Keratinocyte (primary cell): ENCODE results near the gene ABAT. TPM values are rescaled to one million over a fixed set of nuclear protein-coding genes. Genes with fewer than 3 reads are reported as not detected.

Experiments
- DNase-seq: peaks from one replicate; pipeline ENCODE4 v3.0.0-alpha.2; 2011; ENCODE audit warnings: low read depth, missing footprints, low spot score
- FAIRE-seq: peaks from 2 replicates; lab custom pipeline; 2011; peaks lifted over from hg19 to GRCh38; lab: Jason Lieb, UNC
- H2AFZ ChIP-seq: 2 replicates; pipeline ENCODE4 v1.6.0; 2012; ENCODE audit warnings: low read length, control low read depth, inconsistent platforms; ENCODE audit not compliant: control insufficient read depth
- H3K27ac ChIP-seq: 2 replicates; pipeline ENCODE4 v1.5.1; 2011; ENCODE audit warnings: low read length; ENCODE audit not compliant: control insufficient read depth, insufficient read depth
- H3K27me3 ChIP-seq: 3 replicates; pipeline ENCODE4 v1.6.0; 2011; ENCODE audit warnings: low read length; ENCODE audit not compliant: control insufficient read depth, insufficient read depth; ENCODE audit errors: extremely low read depth
- H3K36me3 ChIP-seq, 2 experiments: 2 replicates in 1 of 2; 3 replicates in 1 of 2; pipeline ENCODE4 v1.5.1; 2011; ENCODE audit warnings: low read length in 2 of 2, mild to moderate bottlenecking in 1 of 2; ENCODE audit not compliant: control insufficient read depth in 2 of 2, insufficient read depth in 2 of 2; ENCODE audit errors: extremely low read depth in 1 of 2
- H3K4me1 ChIP-seq: 3 replicates; pipeline ENCODE4 v1.5.1; 2011; ENCODE audit warnings: low read length; ENCODE audit not compliant: control insufficient read depth, insufficient read depth; ENCODE audit errors: extremely low read depth
- H3K4me2 ChIP-seq: 3 replicates; pipeline ENCODE4 v1.6.0; 2011; ENCODE audit warnings: low read depth, low read length; ENCODE audit not compliant: control insufficient read depth, insufficient read depth; ENCODE audit errors: extremely low read depth
- H3K4me3 ChIP-seq, 3 experiments: fragments of 200-600 bp in 1 of 3; sonication (generic) in 1 of 3; 2 replicates in 2 of 3; 3 replicates in 1 of 3; pipeline ENCODE4 v1.5.1; 2011 to 2016; ENCODE audit warnings: low read length in 3 of 3, mild to moderate bottlenecking in 3 of 3, control low read depth in 2 of 3, inconsistent platforms in 1 of 3, low read depth in 1 of 3, mixed read lengths in 1 of 3, mixed run types in 1 of 3, moderate library complexity in 1 of 3; ENCODE audit not compliant: control insufficient read depth in 2 of 3, insufficient read depth in 2 of 3; ENCODE audit errors: extremely low read depth in 1 of 3
- H3K79me2 ChIP-seq: 2 replicates; pipeline ENCODE4 v1.6.0; 2012; ENCODE audit warnings: low read length; ENCODE audit not compliant: control insufficient read depth, insufficient read depth
- H3K9ac ChIP-seq: 3 replicates; pipeline ENCODE4 v1.6.0; 2011; ENCODE audit warnings: low read length; ENCODE audit not compliant: control insufficient read depth, insufficient read depth; ENCODE audit errors: extremely low read depth
- H3K9me1 ChIP-seq: 3 replicates; pipeline ENCODE4 v1.6.0; 2011; ENCODE audit warnings: low read length; ENCODE audit not compliant: control insufficient read depth, insufficient read depth; ENCODE audit errors: extremely low read depth
- H3K9me3 ChIP-seq: 2 replicates; pipeline ENCODE4 v1.5.1; 2012; ENCODE audit warnings: low read depth, low read length; ENCODE audit not compliant: control insufficient read depth
- H4K20me1 ChIP-seq: 3 replicates; pipeline ENCODE4 v1.6.0; 2011; ENCODE audit warnings: low read length; ENCODE audit not compliant: control insufficient read depth, insufficient read depth; ENCODE audit errors: extremely low read depth
- CTCF ChIP-seq, 3 experiments: IDR thresholded peaks in 1 of 3; conservative IDR thresholded peaks in 1 of 3; optimal IDR thresholded peaks in 1 of 3; 2 replicates in 2 of 3; 3 replicates in 1 of 3; pipeline versions ENCODE3 to v1.5.1; 2011; ENCODE audit warnings: low read length in 3 of 3, mild to moderate bottlenecking in 3 of 3, moderate library complexity in 2 of 3, control low read depth in 1 of 3, inconsistent platforms in 1 of 3; ENCODE audit not compliant: insufficient read depth in 2 of 3; ENCODE audit errors: extremely low read depth in 1 of 3
- EZH2 ChIP-seq: IDR thresholded peaks from one replicate; pipeline ENCODE4 v1.6.1; 2012; ENCODE audit warnings: inconsistent platforms, mild to moderate bottlenecking, low read length, moderate library complexity
- dilution Hi-C: fragments of 300-500 bp; cut with MboI; formaldehyde crosslinking; loops from one replicate; pipeline ENCODE4 v1.7.0; 2020; ENCODE audit warnings: low sequenced_read_pairs; ENCODE audit not compliant: extremely low pct_ligation_motif_present
- polyA plus RNA-seq, 5 experiments: library from polyadenylated mRNA; depleted of rRNA in 3 of 5; stranded (reverse) in 3 of 5; stranded (forward) in 1 of 5; unstranded in 1 of 5; fragments of >200 nt; gene quantifications; 1 replicate in 1 of 5; 2 replicates in 3 of 5; 3 replicates in 1 of 5; pipeline versions ENCODE4 v1.2.1 to v1.2.3, GENCODE V29; 2011 to 2012; ENCODE audit warnings: missing spikeins in 2 of 5, low read depth in 1 of 5, low replicate concordance in 1 of 5

ABAT gene
- polyA plus RNA-seq, 1 donor (not counting 4 experiments of a cell fraction or from before 2014, with no cell fraction given), result 13.7 TPM

- DNase-seq (no peak), FAIRE-seq (no peak)
- Histone ChIP-seq H3K4me1 (peaks cover 48% of the 10 kb centered on the region), H3K9me3 (no peaks in the 10 kb centered on the region), H3K27me3 (no peaks in the 10 kb centered on the region), H4K20me1 (no peaks in the 10 kb centered on the region), H3K79me2 (no peaks in the 10 kb centered on the region), H3K4me2 (peak overlapping the region; percentile 88), H2AFZ (no peak overlapping the region), H3K9ac (peak overlapping the region; percentile 70), H3K27ac (no peak overlapping the region), H3K4me3 (peak overlapping the region; percentile 73 to 81 (median 79)), H3K36me3 (no peaks in the 10 kb centered on the region), H3K9me1 (peaks cover 2% of the 10 kb centered on the region)
- TF ChIP-seq EZH2 (no peak), CTCF (optimal IDR thresholded peaks at IDR 0.05 in 1 of 3, IDR thresholded peaks at IDR 0.05 in 1 of 3, conservative IDR thresholded peaks at IDR 0.05 in 1 of 3; ENCODE audit: extremely low read depth in 1 of 3, insufficient read depth in 2 of 3, low read length in 3 of 3) (no peak)
- dilution Hi-C loops, result no loop called here
These were observed 1.1 kb downstream of the ABAT start for GRCh38 chr16:8675183-8676159.

GRCh38 chr16:8676160-8676547 lies 1.7 kb downstream of the ABAT start:
- TF ChIP-seq EZH2 (no peak), CTCF (optimal IDR thresholded peaks at IDR 0.05 in 1 of 3, IDR thresholded peaks at IDR 0.05 in 1 of 3, conservative IDR thresholded peaks at IDR 0.05 in 1 of 3; ENCODE audit: extremely low read depth in 1 of 3, insufficient read depth in 2 of 3, low read length in 3 of 3) (no peak)
- no peaks in the 10 kb centered on the region for H4K20me1 ChIP-seq
- no peaks in the 10 kb centered on the region for H3K79me2 ChIP-seq
- no peak overlapping the region for H2AFZ ChIP-seq
- H3K4me1 ChIP-seq, result peaks cover 48% of the 10 kb centered on the region
- H3K36me3 ChIP-seq, result no peaks in the 10 kb centered on the region
- H3K4me3 ChIP-seq, result no peak overlapping the region
- H3K9me3 ChIP-seq, result no peaks in the 10 kb centered on the region
- DNase-seq (no peak), FAIRE-seq (no peak)
- no peak overlapping the region for H3K4me2 ChIP-seq
- dilution Hi-C loops, result no loop called here
- no peaks in the 10 kb centered on the region for H3K27me3 ChIP-seq
- no peak overlapping the region for H3K9ac ChIP-seq
- peaks cover 2% of the 10 kb centered on the region for H3K9me1 ChIP-seq
- no peak overlapping the region for H3K27ac ChIP-seq
